ENCODE measurements around the gene ZNF385D. TPM values are rescaled to one million over a fixed set of nuclear protein-coding genes. Genes with fewer than 3 reads are reported as not detected.

Gene ZNF385D
- total RNA-seq, 1 experiment from 2014 or later, result 9.6 TPM

DNA sequence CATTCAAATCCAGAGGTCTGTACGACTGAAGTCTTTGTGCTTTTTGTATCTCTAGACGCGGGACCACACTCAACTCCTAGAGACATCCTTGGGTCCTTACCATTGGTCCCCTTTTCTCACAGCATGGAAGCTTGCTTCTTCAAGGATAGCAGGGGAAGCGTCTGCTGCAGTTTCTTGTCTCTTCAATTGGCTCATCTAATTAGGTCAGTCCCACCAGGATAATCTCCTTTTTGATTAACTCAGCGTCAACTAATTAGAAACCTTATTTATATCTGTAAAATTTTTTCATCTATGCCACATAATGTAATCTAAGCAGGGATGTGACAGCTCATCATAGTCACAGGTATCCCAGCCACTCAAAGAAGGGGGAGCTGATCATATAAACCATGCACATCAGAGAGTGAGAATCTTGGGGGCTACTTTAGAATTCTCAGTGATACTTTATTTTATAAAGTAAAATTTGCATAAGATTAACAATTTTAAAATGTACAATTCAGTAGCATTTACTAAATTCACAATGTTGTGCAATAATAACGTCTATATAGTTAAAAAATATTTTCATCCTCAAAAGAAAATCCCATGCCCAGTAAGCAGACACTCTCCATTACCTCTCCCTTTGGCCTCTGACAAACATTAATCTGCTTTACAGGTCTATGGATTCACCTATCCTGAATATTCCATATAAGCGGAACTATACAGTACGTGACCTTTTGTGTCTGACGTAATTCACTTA, 47.5 kb upstream of the ZNF385D start (continued):
- TF ChIP-seq ATF1 (CRISPR knock-in tag; IDR thresholded peaks at IDR 0.05), result no peak
- TF ChIP-seq, protein P1, sequence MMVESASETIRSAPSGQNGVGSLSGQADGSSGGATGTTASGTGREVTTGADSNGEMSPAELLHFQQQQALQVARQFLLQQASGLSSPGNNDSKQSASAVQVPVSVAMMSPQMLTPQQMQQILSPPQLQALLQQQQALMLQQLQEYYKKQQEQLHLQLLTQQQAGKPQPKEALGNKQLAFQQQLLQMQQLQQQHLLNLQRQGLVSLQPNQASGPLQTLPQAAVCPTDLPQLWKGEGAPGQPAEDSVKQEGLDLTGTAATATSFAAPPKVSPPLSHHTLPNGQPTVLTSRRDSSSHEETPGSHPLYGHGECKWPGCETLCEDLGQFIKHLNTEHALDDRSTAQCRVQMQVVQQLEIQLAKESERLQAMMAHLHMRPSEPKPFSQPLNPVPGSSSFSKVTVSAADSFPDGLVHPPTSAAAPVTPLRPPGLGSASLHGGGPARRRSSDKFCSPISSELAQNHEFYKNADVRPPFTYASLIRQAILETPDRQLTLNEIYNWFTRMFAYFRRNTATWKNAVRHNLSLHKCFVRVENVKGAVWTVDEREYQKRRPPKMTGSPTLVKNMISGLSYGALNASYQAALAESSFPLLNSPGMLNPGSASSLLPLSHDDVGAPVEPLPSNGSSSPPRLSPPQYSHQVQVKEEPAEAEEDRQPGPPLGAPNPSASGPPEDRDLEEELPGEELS (CRISPR knock-in tag; IDR thresholded peaks at IDR 0.05), result no peak
- TF ChIP-seq, protein P2, sequence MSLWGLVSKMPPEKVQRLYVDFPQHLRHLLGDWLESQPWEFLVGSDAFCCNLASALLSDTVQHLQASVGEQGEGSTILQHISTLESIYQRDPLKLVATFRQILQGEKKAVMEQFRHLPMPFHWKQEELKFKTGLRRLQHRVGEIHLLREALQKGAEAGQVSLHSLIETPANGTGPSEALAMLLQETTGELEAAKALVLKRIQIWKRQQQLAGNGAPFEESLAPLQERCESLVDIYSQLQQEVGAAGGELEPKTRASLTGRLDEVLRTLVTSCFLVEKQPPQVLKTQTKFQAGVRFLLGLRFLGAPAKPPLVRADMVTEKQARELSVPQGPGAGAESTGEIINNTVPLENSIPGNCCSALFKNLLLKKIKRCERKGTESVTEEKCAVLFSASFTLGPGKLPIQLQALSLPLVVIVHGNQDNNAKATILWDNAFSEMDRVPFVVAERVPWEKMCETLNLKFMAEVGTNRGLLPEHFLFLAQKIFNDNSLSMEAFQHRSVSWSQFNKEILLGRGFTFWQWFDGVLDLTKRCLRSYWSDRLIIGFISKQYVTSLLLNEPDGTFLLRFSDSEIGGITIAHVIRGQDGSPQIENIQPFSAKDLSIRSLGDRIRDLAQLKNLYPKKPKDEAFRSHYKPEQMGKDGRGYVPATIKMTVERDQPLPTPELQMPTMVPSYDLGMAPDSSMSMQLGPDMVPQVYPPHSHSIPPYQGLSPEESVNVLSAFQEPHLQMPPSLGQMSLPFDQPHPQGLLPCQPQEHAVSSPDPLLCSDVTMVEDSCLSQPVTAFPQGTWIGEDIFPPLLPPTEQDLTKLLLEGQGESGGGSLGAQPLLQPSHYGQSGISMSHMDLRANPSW (CRISPR knock-in tag; conservative IDR thresholded peaks at IDR 0.05; ENCODE audit: low read depth), result no peak
- TF ChIP-seq, protein P3, sequence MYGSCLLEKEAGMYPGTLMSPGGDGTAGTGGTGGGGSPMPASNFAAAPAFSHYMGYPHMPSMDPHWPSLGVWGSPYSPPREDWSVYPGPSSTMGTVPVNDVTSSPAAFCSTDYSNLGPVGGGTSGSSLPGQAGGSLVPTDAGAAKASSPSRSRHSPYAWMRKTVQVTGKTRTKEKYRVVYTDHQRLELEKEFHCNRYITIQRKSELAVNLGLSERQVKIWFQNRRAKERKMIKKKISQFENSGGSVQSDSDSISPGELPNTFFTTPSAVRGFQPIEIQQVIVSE (CRISPR knock-in tag; IDR thresholded peaks at IDR 0.05; ENCODE audit: borderline replicate concordance), result no peak
- TF ChIP-seq SOX15 (CRISPR knock-in tag; IDR thresholded peaks at IDR 0.05), result no peak
- no peak for TF ChIP-seq GTF2I (CRISPR knock-in tag; conservative IDR thresholded peaks at IDR 0.05)

- ChIA-PET CTCF (no interaction called here), POLR2A (no interaction called here)
- Mint-ChIP-seq H3K27me3 (ENCODE audit: low read depth) (no peaks in the 10 kb centered on the region), H3K36me3 (no peaks in the 10 kb centered on the region), H3K4me1 (peaks cover 17% of the 10 kb centered on the region), H3K9me3 (peaks cover 20% of the 10 kb centered on the region), H3K27ac (no peak overlapping the region), H3K4me3 (no peak overlapping the region)
- ATAC-seq, result no peak
- TF ChIP-seq SMAD3 (CRISPR knock-in tag; IDR thresholded peaks at IDR 0.05; ENCODE audit: borderline replicate concordance) (no peak), KAT7 (CRISPR knock-in tag; IDR thresholded peaks at IDR 0.05; ENCODE audit: borderline replicate concordance) (no peak)
- TF ChIP-seq, protein P4, sequence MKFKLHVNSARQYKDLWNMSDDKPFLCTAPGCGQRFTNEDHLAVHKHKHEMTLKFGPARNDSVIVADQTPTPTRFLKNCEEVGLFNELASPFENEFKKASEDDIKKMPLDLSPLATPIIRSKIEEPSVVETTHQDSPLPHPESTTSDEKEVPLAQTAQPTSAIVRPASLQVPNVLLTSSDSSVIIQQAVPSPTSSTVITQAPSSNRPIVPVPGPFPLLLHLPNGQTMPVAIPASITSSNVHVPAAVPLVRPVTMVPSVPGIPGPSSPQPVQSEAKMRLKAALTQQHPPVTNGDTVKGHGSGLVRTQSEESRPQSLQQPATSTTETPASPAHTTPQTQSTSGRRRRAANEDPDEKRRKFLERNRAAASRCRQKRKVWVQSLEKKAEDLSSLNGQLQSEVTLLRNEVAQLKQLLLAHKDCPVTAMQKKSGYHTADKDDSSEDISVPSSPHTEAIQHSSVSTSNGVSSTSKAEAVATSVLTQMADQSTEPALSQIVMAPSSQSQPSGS (CRISPR knock-in tag; IDR thresholded peaks at IDR 0.05; ENCODE audit: borderline replicate concordance, low read depth), result no peak
- no peak for DNase-seq (ENCODE audit: low spot score)
Measured at GRCh38 chr3:21795921-21796320, 44.9 kb upstream of the ZNF385D start.

DNA sequence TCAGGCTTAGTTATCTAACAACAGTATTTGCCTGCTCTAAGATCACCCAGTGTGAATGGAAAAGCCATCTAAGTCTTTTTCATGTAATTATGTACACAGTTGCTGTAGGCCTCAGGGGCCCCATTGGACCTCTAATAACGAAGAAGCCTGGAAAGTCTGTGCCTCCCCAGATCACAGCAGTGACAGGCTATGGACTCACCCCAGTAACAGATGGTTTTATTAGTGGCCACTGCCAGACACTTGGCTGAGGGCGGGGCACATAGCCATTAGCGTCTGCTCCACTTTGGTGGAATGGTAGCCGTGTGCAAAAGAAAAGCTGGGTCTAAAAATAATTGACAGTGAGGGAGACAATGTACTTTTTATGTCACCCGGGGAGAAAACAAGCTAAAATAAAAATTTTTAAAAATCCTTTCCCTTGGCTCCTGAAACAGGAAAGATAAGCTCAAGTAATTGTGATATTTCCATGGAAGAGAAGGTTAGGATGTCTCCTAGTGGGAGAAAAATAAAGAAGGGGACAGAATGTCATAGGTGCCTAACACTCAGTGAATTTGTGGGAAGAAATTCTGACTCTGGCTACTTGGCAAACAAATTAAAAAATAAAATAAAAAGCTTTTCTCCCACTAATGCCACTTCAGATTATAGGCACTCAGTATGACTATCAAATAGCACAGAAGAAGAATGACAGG, 44.3 kb upstream of the ZNF385D start:
- H3K27ac Mint-ChIP-seq, result no peak overlapping the region
- TF ChIP-seq ZBTB21 (CRISPR knock-in tag; IDR thresholded peaks at IDR 0.05; ENCODE audit: borderline replicate concordance) (no peak), GRHL2 (CRISPR knock-in tag; IDR thresholded peaks at IDR 0.05; ENCODE audit: insufficient replicate concordance, severe bottlenecking) (no peak), NFE2L1 (CRISPR knock-in tag; IDR thresholded peaks at IDR 0.05) (no peak), ZNF232 (CRISPR knock-in tag; IDR thresholded peaks at IDR 0.05) (no peak), GTF2I (CRISPR knock-in tag; conservative IDR thresholded peaks at IDR 0.05) (no peak), TCF7 (CRISPR knock-in tag; IDR thresholded peaks at IDR 0.05; ENCODE audit: low read depth) (no peak), ZNF416 (CRISPR knock-in tag; IDR thresholded peaks at IDR 0.05) (no peak)
- TF ChIP-seq, protein P1 (CRISPR knock-in tag; IDR thresholded peaks at IDR 0.05), result no peak
- TF ChIP-seq, protein P5, sequence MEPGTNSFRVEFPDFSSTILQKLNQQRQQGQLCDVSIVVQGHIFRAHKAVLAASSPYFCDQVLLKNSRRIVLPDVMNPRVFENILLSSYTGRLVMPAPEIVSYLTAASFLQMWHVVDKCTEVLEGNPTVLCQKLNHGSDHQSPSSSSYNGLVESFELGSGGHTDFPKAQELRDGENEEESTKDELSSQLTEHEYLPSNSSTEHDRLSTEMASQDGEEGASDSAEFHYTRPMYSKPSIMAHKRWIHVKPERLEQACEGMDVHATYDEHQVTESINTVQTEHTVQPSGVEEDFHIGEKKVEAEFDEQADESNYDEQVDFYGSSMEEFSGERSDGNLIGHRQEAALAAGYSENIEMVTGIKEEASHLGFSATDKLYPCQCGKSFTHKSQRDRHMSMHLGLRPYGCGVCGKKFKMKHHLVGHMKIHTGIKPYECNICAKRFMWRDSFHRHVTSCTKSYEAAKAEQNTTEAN (CRISPR knock-in tag; IDR thresholded peaks at IDR 0.05), result no peak
- no peaks in the 10 kb centered on the region for H3K36me3 Mint-ChIP-seq
- ATAC-seq (no peak), DNase-seq (ENCODE audit: low spot score) (no peak)
- H3K27me3 Mint-ChIP-seq (ENCODE audit: low read depth), result no peaks in the 10 kb centered on the region
- POLR2A ChIA-PET, result no interaction called here
- H3K4me1 Mint-ChIP-seq, result peaks cover 17% of the 10 kb centered on the region
- H3K9me3 Mint-ChIP-seq, result peaks cover 15% of the 10 kb centered on the region
- no peak overlapping the region for H3K4me3 Mint-ChIP-seq
- CTCF ChIA-PET, result no interaction called here
